MG63 (cell line): ENCODE results near the gene YLPM1. TPM values are rescaled to one million over a fixed set of nuclear protein-coding genes. Genes with fewer than 3 reads are reported as not detected.
A peak's percentile ranks its signal among the peaks of the same experiment; 100 is the strongest.

ENCODE experiments used
- DNase-seq: peaks from one replicate; pipeline ENCODE4 v3.0.0-alpha.2; 2020
- H3K27me3 ChIP-seq: fragments of 250-450 bp; sonication (Bioruptor Pico); 2 replicates; pipeline ENCODE4 v1.5.1; 2020; ENCODE audit warnings: mild to moderate bottlenecking, moderate library complexity
- H3K36me3 ChIP-seq: fragments of 250-450 bp; sonication (Bioruptor Pico); 2 replicates; pipeline ENCODE4 v1.5.1; 2020; ENCODE audit warnings: mild to moderate bottlenecking, moderate library complexity
- H3K4me3 ChIP-seq: fragments of 250-450 bp; sonication (Bioruptor Pico); 2 replicates; pipeline ENCODE4 v1.5.1; 2020; ENCODE audit warnings: mild to moderate bottlenecking, moderate library complexity
- H3K9me3 ChIP-seq: fragments of 250-450 bp; sonication (Bioruptor Pico); 2 replicates; pipeline ENCODE4 v1.5.1; 2020; ENCODE audit warnings: mild to moderate bottlenecking, moderate library complexity
- total RNA-seq: library from RNA; depleted of rRNA; stranded (reverse); fragments of >200 nt; shearing (Covaris generic); gene quantifications from 2 replicates; pipeline ENCODE4 v1.2.3, GENCODE V29; 2014; ENCODE audit warnings: low replicate concordance

YLPM1 gene
- total RNA-seq, 1 experiment from 2014 or later = 4.5 TPM

GRCh38 chr14:74829251-74829650, 66.1 kb downstream of the YLPM1 start:
- H3K36me3 ChIP-seq = no peaks in the 10 kb centered on the region; the same call in none of the 2 replicates
- no peaks in the 10 kb centered on the region for H3K27me3 ChIP-seq
- H3K4me3 ChIP-seq = no peak overlapping the region
- no peaks in the 10 kb centered on the region for H3K9me3 ChIP-seq
- no peak for DNase-seq

GRCh38 chr14:74832849-74833248, 69.7 kb downstream of the YLPM1 start:
- DNase-seq = no peak
- Histone ChIP-seq H3K36me3 (no peaks in the 10 kb centered on the region), H3K27me3 (no peaks in the 10 kb centered on the region), H3K9me3 (no peaks in the 10 kb centered on the region), H3K4me3 (no peak overlapping the region)

GRCh38 chr14:74834692-74835392, 71.7 kb downstream of the YLPM1 start:
- Histone ChIP-seq H3K36me3 (no peaks in the 10 kb centered on the region), H3K4me3 (no peak overlapping the region), H3K9me3 (no peaks in the 10 kb centered on the region), H3K27me3 (no peaks in the 10 kb centered on the region)
- DNase-seq = no peak

GRCh38 chr14:74835645-74836250, 72.6 kb downstream of the YLPM1 start:
- no peak for DNase-seq
- H3K4me3 ChIP-seq = no peak overlapping the region
- H3K36me3 ChIP-seq = no peaks in the 10 kb centered on the region
- no peaks in the 10 kb centered on the region for H3K27me3 ChIP-seq
- H3K9me3 ChIP-seq = no peaks in the 10 kb centered on the region

GRCh38 chr14:74836251-74836960, 73.3 kb downstream of the YLPM1 start:
- H3K36me3 ChIP-seq = no peaks in the 10 kb centered on the region
- no peaks in the 10 kb centered on the region for H3K9me3 ChIP-seq
- DNase-seq = no peak
- no peak overlapping the region for H3K4me3 ChIP-seq
- H3K27me3 ChIP-seq = no peaks in the 10 kb centered on the region

- no peaks in the 10 kb centered on the region for H3K27me3 ChIP-seq
- no peaks in the 10 kb centered on the region for H3K9me3 ChIP-seq
- no peak overlapping the region for H3K4me3 ChIP-seq
- no peak for DNase-seq
- no peaks in the 10 kb centered on the region for H3K36me3 ChIP-seq
Measured at GRCh38 chr14:74838166-74838565, 75.0 kb downstream of the YLPM1 start.

- no peak overlapping the region for H3K4me3 ChIP-seq
- DNase-seq = no peak
- H3K27me3 ChIP-seq = no peaks in the 10 kb centered on the region
- H3K9me3 ChIP-seq = no peaks in the 10 kb centered on the region
- no peaks in the 10 kb centered on the region for H3K36me3 ChIP-seq
Measured at GRCh38 chr14:74840603-74841030, 77.5 kb downstream of the YLPM1 start.

GRCh38 chr14:74841230-74842207, 78.4 kb downstream of the YLPM1 start:
- no peaks in the 10 kb centered on the region for H3K9me3 ChIP-seq
- no peak for DNase-seq
- no peaks in the 10 kb centered on the region for H3K27me3 ChIP-seq
- no peaks in the 10 kb centered on the region for H3K36me3 ChIP-seq
- no peak overlapping the region for H3K4me3 ChIP-seq

GRCh38 chr14:74843653-74844052, 80.5 kb downstream of the YLPM1 start:
- Histone ChIP-seq H3K36me3 (no peaks in the 10 kb centered on the region), H3K4me3 (no peak overlapping the region), H3K9me3 (no peaks in the 10 kb centered on the region), H3K27me3 (no peaks in the 10 kb centered on the region)
- no peak for DNase-seq

GRCh38 chr14:74846168-74846567, 83.1 kb downstream of the YLPM1 start:
- DNase-seq = no peak
- no peak overlapping the region for H3K4me3 ChIP-seq

GRCh38 chr14:74846968-74847665, 84.0 kb downstream of the YLPM1 start:
- H3K9me3 ChIP-seq = no peaks in the 10 kb centered on the region
- no peaks in the 10 kb centered on the region for H3K27me3 ChIP-seq
- DNase-seq = no peak
- H3K4me3 ChIP-seq = no peak overlapping the region
- no peaks in the 10 kb centered on the region for H3K36me3 ChIP-seq

More at GRCh38 chr14:74846168-74846567, 83.1 kb downstream of the YLPM1 start:
- no peaks in the 10 kb centered on the region for H3K36me3 ChIP-seq
- no peaks in the 10 kb centered on the region for H3K27me3 ChIP-seq
- H3K9me3 ChIP-seq = no peaks in the 10 kb centered on the region

GRCh38 chr14:74848768-74849167, 85.7 kb downstream of the YLPM1 start:
- no peaks in the 10 kb centered on the region for H3K9me3 ChIP-seq
- H3K27me3 ChIP-seq = no peaks in the 10 kb centered on the region
- H3K36me3 ChIP-seq = no peaks in the 10 kb centered on the region
- H3K4me3 ChIP-seq = no peak overlapping the region
- no peak for DNase-seq

GRCh38 chr14:74852922-74853530, 89.9 kb downstream of the YLPM1 start:
- DNase-seq = peak; percentile 22
- no peak overlapping the region for H3K4me3 ChIP-seq
- no peaks in the 10 kb centered on the region for H3K9me3 ChIP-seq
- no peaks in the 10 kb centered on the region for H3K36me3 ChIP-seq
- H3K27me3 ChIP-seq = no peaks in the 10 kb centered on the region

GRCh38 chr14:74853581-74853980, 90.5 kb downstream of the YLPM1 start:
- Histone ChIP-seq H3K4me3 (no peak overlapping the region), H3K36me3 (no peaks in the 10 kb centered on the region), H3K9me3 (no peaks in the 10 kb centered on the region), H3K27me3 (no peaks in the 10 kb centered on the region)
- DNase-seq = no peak

- Histone ChIP-seq H3K9me3 (no peaks in the 10 kb centered on the region), H3K4me3 (no peak overlapping the region), H3K36me3 (no peaks in the 10 kb centered on the region), H3K27me3 (no peaks in the 10 kb centered on the region)
- no peak for DNase-seq
Measured at GRCh38 chr14:74855021-74855420, 91.9 kb downstream of the YLPM1 start.

GRCh38 chr14:74855945-74856344, 92.8 kb downstream of the YLPM1 start:
- no peaks in the 10 kb centered on the region for H3K36me3 ChIP-seq

More at GRCh38 chr14:74855945-74856344, 92.8 kb downstream of the YLPM1 start:
- DNase-seq = no peak
- Histone ChIP-seq H3K4me3 (no peak overlapping the region), H3K27me3 (no peaks in the 10 kb centered on the region), H3K9me3 (no peaks in the 10 kb centered on the region)
